ENCODE results near the gene GTF2IRD2. TPM values are rescaled to one million over a fixed set of nuclear protein-coding genes. Genes with fewer than 3 reads are reported as not detected.

Gene GTF2IRD2
- total RNA-seq, result 1 to 10 TPM; 6.7 to 6.9 TPM

DNA sequence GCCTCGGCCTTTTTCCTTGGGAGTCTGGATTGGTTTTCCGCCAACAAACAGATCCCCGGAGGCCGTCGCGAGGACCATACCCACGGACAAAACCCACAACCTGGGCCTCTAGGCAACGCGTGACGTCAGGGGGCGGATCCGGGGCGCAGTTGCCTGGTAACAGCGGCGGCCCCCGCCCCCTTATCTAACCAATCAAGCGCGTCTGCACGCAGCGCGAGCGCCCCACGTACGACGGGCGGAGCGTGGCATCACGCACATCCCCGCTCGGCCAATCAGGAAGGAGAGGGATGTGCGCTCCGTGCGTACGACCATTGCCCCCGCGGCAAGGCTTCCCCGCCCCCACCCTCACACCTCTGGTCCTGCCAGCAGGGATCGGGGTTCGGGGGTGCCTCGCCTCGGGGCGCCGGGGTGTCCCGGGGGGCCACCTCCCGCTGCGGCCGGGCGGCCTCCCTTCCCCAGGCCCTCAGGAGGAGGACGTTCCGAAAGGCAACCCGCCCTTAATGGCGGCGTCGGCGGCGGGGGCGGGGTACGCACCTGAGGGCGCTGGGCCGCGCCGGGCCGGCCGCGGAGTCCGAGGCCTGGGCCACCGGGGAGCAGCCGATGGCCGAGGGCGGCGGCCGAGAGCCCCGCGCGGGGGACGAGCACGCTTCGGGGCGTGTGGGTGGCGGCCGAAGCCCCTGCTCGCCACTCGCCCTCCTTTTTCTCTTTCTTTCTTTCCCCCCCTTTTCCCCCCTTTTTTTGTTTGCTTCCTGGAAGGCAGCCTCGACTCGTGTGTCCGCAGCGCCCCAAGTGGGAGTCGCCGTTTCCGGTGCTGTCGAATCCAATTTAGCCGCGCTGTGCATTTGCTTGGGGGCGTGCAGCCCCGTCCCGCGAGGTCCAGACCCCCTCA, at the start of gene GTF2IRD2:
GTF2IRD2 (minus strand) TSS at position 773 of the 889 bp plus-strand sequence. CDS start 15,227 bp downstream, outside the sequence.

GRCh38 chr7:74773760-74774750, 77.3 kb downstream of the GTF2IRD2 start, which contains the start of gene NCF1:
TSS of gene NCF1 (plus strand) at chr7:74774011. CDS start at chr7:74774032, 21 bp downstream.

Small RNAs within 50 kb of the gene (small RNA-seq; reads per million reads assigned to genes)
- 0 reads per million in 2 donors for gene RF00019

Other genes starting within 250 kb of the GTF2IRD2 start
- 100 to 1,000 TPM; 114 to 128 TPM for gene GTF2I, start 193.9 kb downstream of the GTF2IRD2 start, total RNA-seq
- gene NCF1, start 77.6 kb downstream of the GTF2IRD2 start, total RNA-seq, result not detected
- gene CASTOR2, start 113.1 kb upstream of the GTF2IRD2 start, total RNA-seq, result 1 to 10 TPM; 2.3 to 4.1 TPM
- 10 to 100 TPM; 36.8 to 43.6 TPM for gene RCC1L, start 222.2 kb upstream of the GTF2IRD2 start, total RNA-seq
- gene GTF2IRD2B, start 241.0 kb upstream of the GTF2IRD2 start, total RNA-seq, result 10 to 100 TPM; 11.0 to 27.2 TPM